GM21737 (cell line): ENCODE results near the gene KCNB1.

ENCODE experiments used
- ATAC-seq: cut with Tn5 transposase; IDR thresholded peaks from one replicate; pipeline ENCODE4 v1.9.1; 2021; ENCODE audit warnings: mild to moderate bottlenecking, moderate library complexity; ENCODE audit not compliant: unreplicated experiment

Gene KCNB1

GRCh38 chr20:49445176-49445575 is 37.3 kb downstream of the KCNB1 start:
- ATAC-seq, result no peak

GRCh38 chr20:49444553-49444990 is 37.9 kb downstream of the KCNB1 start:
- no peak for ATAC-seq

- ATAC-seq, result no peak
These were observed 45.4 kb downstream of the KCNB1 start for GRCh38 chr20:49437057-49437456.

- ATAC-seq, result no peak
These were observed 46.8 kb downstream of the KCNB1 start for GRCh38 chr20:49435639-49436038.

GRCh38 chr20:49433333-49433732 is 49.1 kb downstream of the KCNB1 start:
- no peak for ATAC-seq

- ATAC-seq, result no peak
These were observed 49.9 kb downstream of the KCNB1 start for GRCh38 chr20:49432550-49432949.

GRCh38 chr20:49431329-49431728 is 51.1 kb downstream of the KCNB1 start:
- ATAC-seq, result no peak

- no peak for ATAC-seq
These were observed 52.1 kb downstream of the KCNB1 start for GRCh38 chr20:49430320-49430719.

GRCh38 chr20:49427751-49428518 is 54.5 kb downstream of the KCNB1 start:
- no peak for ATAC-seq

GRCh38 chr20:49426873-49427272 is 55.6 kb downstream of the KCNB1 start:
- no peak for ATAC-seq

GRCh38 chr20:49426395-49426794 is 56.1 kb downstream of the KCNB1 start:
- no peak for ATAC-seq

GRCh38 chr20:49424536-49424935 is 57.9 kb downstream of the KCNB1 start:
- no peak for ATAC-seq

GRCh38 chr20:49422161-49422560 is 60.3 kb downstream of the KCNB1 start:
- ATAC-seq, result no peak

GRCh38 chr20:49420811-49421295 is 61.6 kb downstream of the KCNB1 start:
- ATAC-seq, result no peak

- ATAC-seq, result no peak
These were observed 62.2 kb downstream of the KCNB1 start for GRCh38 chr20:49420292-49420691.

GRCh38 chr20:49419785-49420184 is 62.7 kb downstream of the KCNB1 start:
- no peak for ATAC-seq

GRCh38 chr20:49418809-49419208 is 63.7 kb downstream of the KCNB1 start:
- no peak for ATAC-seq

GRCh38 chr20:49417843-49418555 is 64.5 kb downstream of the KCNB1 start:
- no peak for ATAC-seq

- no peak for ATAC-seq
These were observed 66.8 kb downstream of the KCNB1 start for GRCh38 chr20:49415668-49416044.

- no peak for ATAC-seq
These were observed 67.3 kb downstream of the KCNB1 start for GRCh38 chr20:49415005-49415667.

- ATAC-seq, result no peak
These were observed 68.8 kb downstream of the KCNB1 start for GRCh38 chr20:49413677-49414076.

- no peak for ATAC-seq
These were observed 69.5 kb downstream of the KCNB1 start for GRCh38 chr20:49412953-49413352.
